ENCODE results near the gene COL20A1.

Gene COL20A1

GRCh38 chr20:63276956-63277355, 16.0 kb upstream of the COL20A1 start (continued):
- TF ChIP-seq CSRNP3 (CRISPR knock-in tag; IDR thresholded peaks at IDR 0.05) (no peak), ZNF70 (CRISPR knock-in tag; IDR thresholded peaks at IDR 0.05) (no peak)

- no peak for TF ChIP-seq CREB5 (CRISPR knock-in tag; IDR thresholded peaks at IDR 0.05; ENCODE audit: low read depth)
- TF ChIP-seq ZNF8 (CRISPR knock-in tag; IDR thresholded peaks at IDR 0.05): no peak
- TF ChIP-seq ZFP3 (CRISPR knock-in tag; IDR thresholded peaks at IDR 0.05): no peak
- no peak for TF ChIP-seq ARNTL (CRISPR knock-in tag; IDR thresholded peaks at IDR 0.05; ENCODE audit: borderline replicate concordance, low read depth)
- no peak for TF ChIP-seq TOX (CRISPR knock-in tag; IDR thresholded peaks at IDR 0.05; ENCODE audit: borderline replicate concordance)
- no peak for TF ChIP-seq TCF4 (CRISPR knock-in tag; IDR thresholded peaks at IDR 0.05; ENCODE audit: borderline replicate concordance)
- ATAC-seq: no peak
These were observed 15.3 kb upstream of the COL20A1 start for GRCh38 chr20:63277466-63278272.

GRCh38 chr20:63278661-63279060, 14.3 kb upstream of the COL20A1 start:
- ATAC-seq: no peak

GRCh38 chr20:63279931-63280330, 13.1 kb upstream of the COL20A1 start:
- ATAC-seq: no peak
- TF ChIP-seq POU6F1 (CRISPR knock-in tag; IDR thresholded peaks at IDR 0.05; ENCODE audit: borderline replicate concordance, low read depth) (no peak), ISL1 (CRISPR knock-in tag; IDR thresholded peaks at IDR 0.05) (no peak), ESRRG (CRISPR knock-in tag; IDR thresholded peaks at IDR 0.05) (no peak), GLIS3 (CRISPR knock-in tag; IDR thresholded peaks at IDR 0.05) (no peak), ZC3H10 (CRISPR knock-in tag; IDR thresholded peaks at IDR 0.05) (no peak), ZNF565 (CRISPR knock-in tag; conservative IDR thresholded peaks at IDR 0.05; ENCODE audit: low read depth) (no peak), TSHZ2 (CRISPR knock-in tag; IDR thresholded peaks at IDR 0.05) (no peak)

More at GRCh38 chr20:63278661-63279060, 14.3 kb upstream of the COL20A1 start:
- TF ChIP-seq PATZ1 (CRISPR knock-in tag; IDR thresholded peaks at IDR 0.05; ENCODE audit: borderline replicate concordance) (no peak), ZFP30 (CRISPR knock-in tag; IDR thresholded peaks at IDR 0.05) (no peak), ARNTL (CRISPR knock-in tag; IDR thresholded peaks at IDR 0.05; ENCODE audit: borderline replicate concordance, low read depth) (no peak), RARB (CRISPR knock-in tag; IDR thresholded peaks at IDR 0.05) (no peak), SNAI2 (CRISPR knock-in tag; IDR thresholded peaks at IDR 0.05) (no peak), CSDC2 (CRISPR knock-in tag; IDR thresholded peaks at IDR 0.05) (no peak), GLIS3 (CRISPR knock-in tag; IDR thresholded peaks at IDR 0.05) (no peak), OSR1 (CRISPR knock-in tag; IDR thresholded peaks at IDR 0.05) (no peak), TSHZ2 (CRISPR knock-in tag; IDR thresholded peaks at IDR 0.05) (no peak), BACH2 (CRISPR knock-in tag; IDR thresholded peaks at IDR 0.05; ENCODE audit: borderline replicate concordance) (no peak)
